SJCRH30 (cell line): ENCODE results near the gene BRICD5. TPM values are rescaled to one million over a fixed set of nuclear protein-coding genes. Genes with fewer than 3 reads are reported as not detected.

Experiments
- DNase-seq, 2 experiments: peaks; one replicate each; pipeline ENCODE4 v3.0.0-alpha.2; 2015 to 2020
- H3K27ac ChIP-seq: fragments of 250-450 bp; sonication (Bioruptor Pico); 2 replicates; pipeline ENCODE4 v1.5.1; 2020; ENCODE audit warnings: mild to moderate bottlenecking, moderate library complexity
- H3K27me3 ChIP-seq: fragments of 250-450 bp; sonication (Bioruptor Pico); 2 replicates; pipeline ENCODE4 v1.5.1; 2020; ENCODE audit warnings: mild to moderate bottlenecking, moderate library complexity
- H3K36me3 ChIP-seq: fragments of 250-450 bp; sonication (Bioruptor Pico); 2 replicates; pipeline ENCODE4 v1.5.1; 2020; ENCODE audit warnings: mild to moderate bottlenecking, moderate library complexity
- H3K4me1 ChIP-seq: fragments of 250-450 bp; sonication (Bioruptor Pico); 2 replicates; pipeline ENCODE4 v1.5.1; 2020; ENCODE audit warnings: mild to moderate bottlenecking, moderate library complexity
- H3K4me3 ChIP-seq: fragments of 250-450 bp; sonication (Bioruptor Pico); 2 replicates; pipeline ENCODE4 v1.5.1; 2020; ENCODE audit warnings: mild to moderate bottlenecking, moderate library complexity
- H3K9me3 ChIP-seq: fragments of 250-450 bp; sonication (Bioruptor Pico); replicated peaks from 2 replicates; pipeline ENCODE4 v1.5.1; 2020; ENCODE audit warnings: mild to moderate bottlenecking, moderate library complexity
- total RNA-seq: library from RNA; depleted of rRNA; stranded (reverse); fragments of >200 nt; shearing (Covaris generic); gene quantifications from 2 replicates; pipeline ENCODE4 v1.2.3, GENCODE V29; 2014

BRICD5 gene
- total RNA-seq, 1 experiment from 2014 or later: 4.1 TPM

GRCh38 chr16:2190659-2191445 is 19.8 kb downstream of the BRICD5 start:
- no peak for DNase-seq
- Histone ChIP-seq H3K4me3 (no peak overlapping the region), H3K27me3 (peaks cover 48% of the 10 kb centered on the region), H3K27ac (no peak overlapping the region), H3K9me3 (no peaks in the 10 kb centered on the region), H3K4me1 (peaks cover 4% of the 10 kb centered on the region; the same call in 1 of the 2 replicates), H3K36me3 (no peaks in the 10 kb centered on the region)

- no peak overlapping the region for H3K4me3 ChIP-seq
- no peak for DNase-seq
- no peak overlapping the region for H3K27ac ChIP-seq
- H3K36me3 ChIP-seq: no peaks in the 10 kb centered on the region
- H3K9me3 ChIP-seq: no peaks in the 10 kb centered on the region
- H3K27me3 ChIP-seq: peaks cover 41% of the 10 kb centered on the region
- no peaks in the 10 kb centered on the region for H3K4me1 ChIP-seq
Measured at GRCh38 chr16:2190002-2190658, 20.5 kb downstream of the BRICD5 start.

- Histone ChIP-seq H3K9me3 (no peaks in the 10 kb centered on the region), H3K36me3 (no peaks in the 10 kb centered on the region), H3K4me1 (no peaks in the 10 kb centered on the region), H3K4me3 (no peak overlapping the region), H3K27me3 (peaks cover 33% of the 10 kb centered on the region), H3K27ac (no peak overlapping the region)
- no peak for DNase-seq
Measured at GRCh38 chr16:2189252-2189893, 21.3 kb downstream of the BRICD5 start.

GRCh38 chr16:2188395-2188794 is 22.3 kb downstream of the BRICD5 start:
- Histone ChIP-seq H3K27ac (no peak overlapping the region), H3K27me3 (peaks cover 24% of the 10 kb centered on the region), H3K9me3 (no peaks in the 10 kb centered on the region), H3K36me3 (no peaks in the 10 kb centered on the region), H3K4me1 (no peaks in the 10 kb centered on the region), H3K4me3 (no peak overlapping the region)
- DNase-seq: no peak

- Histone ChIP-seq H3K36me3 (no peaks in the 10 kb centered on the region), H3K27me3 (peaks cover 20% of the 10 kb centered on the region), H3K27ac (no peak overlapping the region), H3K9me3 (no peaks in the 10 kb centered on the region), H3K4me3 (no peak overlapping the region), H3K4me1 (no peaks in the 10 kb centered on the region)
- DNase-seq: no peak
Measured at GRCh38 chr16:2187212-2187611, 23.5 kb downstream of the BRICD5 start.

GRCh38 chr16:2186505-2186904 is 24.2 kb downstream of the BRICD5 start:
- no peaks in the 10 kb centered on the region for H3K36me3 ChIP-seq
- no peaks in the 10 kb centered on the region for H3K4me1 ChIP-seq
- H3K27ac ChIP-seq: no peak overlapping the region
- H3K4me3 ChIP-seq: no peak overlapping the region
- no peaks in the 10 kb centered on the region for H3K9me3 ChIP-seq
- no peak for DNase-seq
- peaks cover 16% of the 10 kb centered on the region for H3K27me3 ChIP-seq

- Histone ChIP-seq H3K9me3 (no peaks in the 10 kb centered on the region), H3K4me1 (peaks cover 3% of the 10 kb centered on the region; the same call in 1 of the 2 replicates), H3K27ac (no peak overlapping the region), H3K4me3 (no peak overlapping the region), H3K27me3 (peaks cover 12% of the 10 kb centered on the region), H3K36me3 (no peaks in the 10 kb centered on the region)
- no peak for DNase-seq
Measured at GRCh38 chr16:2186064-2186463, 24.6 kb downstream of the BRICD5 start.

- Histone ChIP-seq H3K4me1 (peaks cover 6% of the 10 kb centered on the region; the same call in 1 of the 2 replicates), H3K4me3 (no peak overlapping the region), H3K27ac (no peak overlapping the region), H3K27me3 (0 out of 2 replicates have a peak, but pooled peaks cover 4% of the 10 kb centered on the region), H3K36me3 (no peaks in the 10 kb centered on the region), H3K9me3 (no peaks in the 10 kb centered on the region)
- DNase-seq: no peak
Measured at GRCh38 chr16:2184962-2185361, 25.7 kb downstream of the BRICD5 start.

GRCh38 chr16:2184346-2184745 is 26.3 kb downstream of the BRICD5 start:
- Histone ChIP-seq H3K27me3 (0 out of 2 replicates have a peak, but pooled peaks cover 4% of the 10 kb centered on the region), H3K27ac (no peak overlapping the region), H3K4me1 (peaks cover 6% of the 10 kb centered on the region; the same call in 1 of the 2 replicates), H3K36me3 (no peaks in the 10 kb centered on the region), H3K9me3 (no peaks in the 10 kb centered on the region), H3K4me3 (no peak overlapping the region)
- no peak for DNase-seq

GRCh38 chr16:2183671-2184070 is 27.0 kb downstream of the BRICD5 start:
- Histone ChIP-seq H3K4me3 (no peak overlapping the region), H3K27ac (no peak overlapping the region), H3K36me3 (no peaks in the 10 kb centered on the region), H3K9me3 (no peaks in the 10 kb centered on the region), H3K4me1 (peaks cover 6% of the 10 kb centered on the region; the same call in 1 of the 2 replicates), H3K27me3 (0 out of 2 replicates have a peak, but pooled peaks cover 4% of the 10 kb centered on the region)
- no peak for DNase-seq

- Histone ChIP-seq H3K36me3 (peaks cover 7% of the 10 kb centered on the region; the same call in 1 of the 2 replicates), H3K27ac (no peak overlapping the region), H3K4me3 (no peak overlapping the region), H3K4me1 (peaks cover 6% of the 10 kb centered on the region; the same call in 1 of the 2 replicates), H3K27me3 (0 out of 2 replicates have a peak, but pooled peaks cover 3% of the 10 kb centered on the region), H3K9me3 (no peaks in the 10 kb centered on the region)
- no peak for DNase-seq
Measured at GRCh38 chr16:2181952-2182351, 28.7 kb downstream of the BRICD5 start.

- Histone ChIP-seq H3K27me3 (no peaks in the 10 kb centered on the region), H3K9me3 (no peaks in the 10 kb centered on the region), H3K36me3 (peaks cover 8% of the 10 kb centered on the region; the same call in 1 of the 2 replicates), H3K4me1 (peaks cover 6% of the 10 kb centered on the region; the same call in 1 of the 2 replicates), H3K4me3 (no peak overlapping the region), H3K27ac (no peak overlapping the region)
- DNase-seq: peak; percentile 45 to 52
Measured at GRCh38 chr16:2180962-2181923, 29.4 kb downstream of the BRICD5 start.

- H3K36me3 ChIP-seq: peaks cover 15% of the 10 kb centered on the region
- H3K27me3 ChIP-seq: no peaks in the 10 kb centered on the region
- H3K4me3 ChIP-seq: no peak overlapping the region
- peaks cover 6% of the 10 kb centered on the region; the same call in 1 of the 2 replicates for H3K4me1 ChIP-seq
- no peak for DNase-seq
- no peaks in the 10 kb centered on the region for H3K9me3 ChIP-seq
- no peak overlapping the region for H3K27ac ChIP-seq
Measured at GRCh38 chr16:2180461-2180860, 30.2 kb downstream of the BRICD5 start.

- no peak for DNase-seq
- H3K27me3 ChIP-seq: no peaks in the 10 kb centered on the region
- peaks cover 6% of the 10 kb centered on the region; the same call in 1 of the 2 replicates for H3K4me1 ChIP-seq
- H3K27ac ChIP-seq: no peak overlapping the region
- peaks cover 19% of the 10 kb centered on the region for H3K36me3 ChIP-seq
- no peaks in the 10 kb centered on the region for H3K9me3 ChIP-seq
- no peak overlapping the region for H3K4me3 ChIP-seq
Measured at GRCh38 chr16:2179576-2179975, 31.1 kb downstream of the BRICD5 start.
